Cerebellar nuclear complex (tissue), 1 donor: ENCODE measurements around the gene USP31.

ENCODE experiments used
- DNase-seq, 2 experiments: peaks; one replicate each; lab custom pipeline; 2025; lab: John Stamatoyannopoulos, UW

USP31 gene, protein sequence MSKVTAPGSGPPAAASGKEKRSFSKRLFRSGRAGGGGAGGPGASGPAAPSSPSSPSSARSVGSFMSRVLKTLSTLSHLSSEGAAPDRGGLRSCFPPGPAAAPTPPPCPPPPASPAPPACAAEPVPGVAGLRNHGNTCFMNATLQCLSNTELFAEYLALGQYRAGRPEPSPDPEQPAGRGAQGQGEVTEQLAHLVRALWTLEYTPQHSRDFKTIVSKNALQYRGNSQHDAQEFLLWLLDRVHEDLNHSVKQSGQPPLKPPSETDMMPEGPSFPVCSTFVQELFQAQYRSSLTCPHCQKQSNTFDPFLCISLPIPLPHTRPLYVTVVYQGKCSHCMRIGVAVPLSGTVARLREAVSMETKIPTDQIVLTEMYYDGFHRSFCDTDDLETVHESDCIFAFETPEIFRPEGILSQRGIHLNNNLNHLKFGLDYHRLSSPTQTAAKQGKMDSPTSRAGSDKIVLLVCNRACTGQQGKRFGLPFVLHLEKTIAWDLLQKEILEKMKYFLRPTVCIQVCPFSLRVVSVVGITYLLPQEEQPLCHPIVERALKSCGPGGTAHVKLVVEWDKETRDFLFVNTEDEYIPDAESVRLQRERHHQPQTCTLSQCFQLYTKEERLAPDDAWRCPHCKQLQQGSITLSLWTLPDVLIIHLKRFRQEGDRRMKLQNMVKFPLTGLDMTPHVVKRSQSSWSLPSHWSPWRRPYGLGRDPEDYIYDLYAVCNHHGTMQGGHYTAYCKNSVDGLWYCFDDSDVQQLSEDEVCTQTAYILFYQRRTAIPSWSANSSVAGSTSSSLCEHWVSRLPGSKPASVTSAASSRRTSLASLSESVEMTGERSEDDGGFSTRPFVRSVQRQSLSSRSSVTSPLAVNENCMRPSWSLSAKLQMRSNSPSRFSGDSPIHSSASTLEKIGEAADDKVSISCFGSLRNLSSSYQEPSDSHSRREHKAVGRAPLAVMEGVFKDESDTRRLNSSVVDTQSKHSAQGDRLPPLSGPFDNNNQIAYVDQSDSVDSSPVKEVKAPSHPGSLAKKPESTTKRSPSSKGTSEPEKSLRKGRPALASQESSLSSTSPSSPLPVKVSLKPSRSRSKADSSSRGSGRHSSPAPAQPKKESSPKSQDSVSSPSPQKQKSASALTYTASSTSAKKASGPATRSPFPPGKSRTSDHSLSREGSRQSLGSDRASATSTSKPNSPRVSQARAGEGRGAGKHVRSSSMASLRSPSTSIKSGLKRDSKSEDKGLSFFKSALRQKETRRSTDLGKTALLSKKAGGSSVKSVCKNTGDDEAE (N-terminal part only)

DNA sequence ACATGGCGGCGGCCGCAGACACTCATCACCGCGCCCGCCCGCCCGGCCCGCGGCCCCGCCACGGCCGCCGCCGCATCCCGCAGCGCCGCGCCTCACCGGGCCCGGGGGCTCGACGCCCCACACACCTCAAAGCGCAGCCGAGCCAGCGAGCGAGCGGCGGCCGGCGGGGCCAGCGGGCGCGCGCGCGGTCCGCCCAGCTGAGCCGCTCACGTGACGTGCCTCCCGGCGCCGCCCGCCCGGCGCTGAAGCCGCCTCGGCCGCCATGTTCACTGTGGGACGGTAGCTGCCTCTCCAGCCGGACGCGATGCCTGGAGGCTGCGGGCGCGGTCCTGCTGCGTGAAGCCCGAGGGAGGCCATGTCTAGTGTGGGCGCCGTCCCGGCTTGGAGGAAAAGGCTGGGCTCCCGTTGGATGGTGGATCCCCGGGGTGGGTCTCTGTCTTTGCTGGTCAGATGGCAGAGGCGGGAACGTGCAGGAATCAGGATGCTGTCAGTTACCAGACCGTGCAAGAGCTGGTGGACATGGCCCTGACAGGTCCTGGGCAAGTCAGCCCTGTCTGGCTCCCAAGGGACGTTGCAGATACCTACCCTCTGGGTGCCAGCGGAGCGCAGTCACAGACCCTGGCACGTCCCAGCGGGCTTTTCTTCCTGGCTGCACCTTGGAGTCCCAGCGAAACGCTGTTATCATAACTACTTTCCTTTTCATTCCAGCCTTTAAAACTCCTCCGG, at the start of gene USP31:
TSS of gene USP31 (minus strand) at position 186 of the 726 bp plus-strand sequence. CDS start at position 4, 182 bp downstream.
- DNase-seq: peak; percentile 52 to 89

DNA sequence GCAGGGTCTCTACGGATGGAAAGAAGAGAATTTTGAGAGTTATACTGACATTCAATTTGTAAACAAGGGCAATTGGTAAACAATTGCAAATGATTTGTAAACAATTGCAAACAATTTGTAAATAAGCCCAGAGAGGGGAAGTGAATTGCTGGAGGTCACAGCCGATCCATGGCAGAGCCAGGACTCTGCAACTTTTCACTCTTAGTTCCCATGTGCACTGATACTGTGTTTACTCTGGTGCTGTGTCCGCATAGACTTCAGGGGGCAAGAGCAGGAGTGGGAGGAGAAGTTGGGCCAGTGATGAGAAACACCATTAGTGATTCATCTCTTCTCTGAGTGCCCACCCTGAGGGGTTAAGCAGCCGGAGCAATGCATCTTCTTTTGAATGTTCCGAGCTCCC, 47.3 kb upstream of the USP31 start:
- no peak for DNase-seq

DNA sequence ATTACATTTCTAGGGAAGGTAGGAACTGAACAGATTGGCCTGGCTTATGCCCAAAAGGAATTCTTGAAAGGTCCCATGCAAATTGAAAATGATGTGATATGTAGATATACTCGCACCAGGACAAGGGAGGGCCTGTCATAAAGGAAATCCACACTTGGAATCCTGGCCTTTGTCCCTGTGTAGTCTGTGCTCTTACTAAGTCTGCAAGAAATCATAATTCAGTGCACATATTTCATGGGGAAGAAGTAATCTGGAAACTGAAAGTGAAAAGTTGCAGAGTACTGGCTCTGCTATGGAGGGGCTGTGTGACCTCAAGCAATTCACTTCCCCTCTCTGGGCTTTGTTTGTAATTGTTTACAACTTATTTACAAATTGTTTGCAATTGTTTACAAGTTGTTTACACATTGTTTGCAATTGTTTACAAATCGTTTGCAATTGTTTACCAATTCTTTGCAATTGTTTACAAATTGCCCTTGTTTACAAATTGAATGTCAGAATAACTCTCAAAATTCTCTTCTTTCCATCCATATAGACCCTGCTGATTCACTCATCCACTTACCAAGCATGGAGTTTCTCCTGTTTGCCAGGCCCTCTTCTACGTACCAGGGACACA, 46.2 kb upstream of the USP31 start:
- DNase-seq: no peak

DNA sequence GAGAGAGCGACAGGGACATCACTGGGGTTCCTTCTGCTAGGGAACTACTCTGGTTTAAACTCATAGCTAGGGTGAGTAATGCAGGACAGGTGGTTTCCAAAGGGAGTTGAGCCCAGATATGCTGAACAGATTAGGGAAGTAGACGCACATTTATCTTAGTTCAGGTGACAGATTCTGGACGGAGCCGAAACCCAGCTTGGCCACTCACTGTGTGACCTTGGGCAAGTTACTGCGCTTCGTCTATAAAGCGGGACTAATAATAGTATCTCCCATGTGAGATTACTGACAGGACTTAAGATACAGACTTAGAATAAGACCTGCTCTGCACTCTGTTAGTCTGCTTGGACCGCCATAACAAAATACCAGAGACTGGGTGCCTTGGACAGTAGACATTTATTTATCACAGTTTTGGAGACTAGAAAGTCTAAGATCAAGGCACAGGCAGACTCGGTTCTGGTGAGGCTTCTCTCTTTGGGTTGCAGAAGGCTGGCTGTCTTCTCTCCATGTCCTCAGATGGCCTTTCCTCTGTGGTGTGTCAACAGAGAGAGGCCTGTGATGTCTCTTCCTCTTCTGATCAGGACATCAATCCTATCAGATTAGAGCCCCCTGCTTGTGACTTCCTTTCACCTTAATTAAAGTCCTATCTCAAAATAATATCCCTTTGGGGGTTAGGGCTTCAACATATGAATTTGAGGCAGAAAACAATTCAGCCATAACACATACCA, 45.4 kb upstream of the USP31 start:
- no peak for DNase-seq

DNA sequence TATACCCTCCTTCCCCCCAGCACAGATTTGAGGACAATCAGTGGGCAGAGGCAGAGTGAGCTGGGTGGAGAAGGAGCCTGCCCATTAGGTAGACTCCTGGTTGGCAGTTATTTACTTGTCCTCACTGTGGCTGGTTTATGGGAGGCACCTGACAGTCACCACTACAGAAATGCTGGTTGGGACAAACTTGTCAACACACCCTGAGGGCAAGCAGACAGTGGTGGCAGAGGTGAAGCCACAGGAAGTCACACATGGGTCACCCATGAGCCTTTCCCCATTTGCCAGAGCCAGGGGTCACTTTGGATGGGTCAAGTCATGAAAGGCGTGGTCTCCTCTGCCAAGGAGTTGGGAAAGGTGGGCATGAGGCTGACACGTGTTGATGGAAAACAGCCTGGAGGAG, 39.7 kb upstream of the USP31 start:
- DNase-seq: no peak

DNA sequence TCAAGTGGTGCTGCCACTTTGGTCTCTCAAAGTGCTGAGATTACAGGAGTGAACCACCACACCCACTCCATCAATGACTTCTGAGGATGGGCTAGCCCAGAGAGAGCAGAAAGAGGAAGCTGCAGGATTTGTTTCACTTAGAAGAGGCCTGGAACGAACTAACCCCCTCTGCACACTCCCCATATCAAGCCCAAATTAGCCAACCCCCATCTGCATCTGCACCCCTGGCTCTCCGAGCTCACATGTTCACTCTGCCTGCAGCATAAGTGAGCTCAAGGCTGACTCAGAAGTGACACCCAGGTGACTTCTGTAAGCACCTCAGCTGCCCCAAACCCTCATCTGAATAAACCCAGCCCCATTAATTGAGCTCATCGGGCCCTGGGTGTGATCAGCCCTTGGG, 38.1 kb upstream of the USP31 start:
- no peak for DNase-seq

DNA sequence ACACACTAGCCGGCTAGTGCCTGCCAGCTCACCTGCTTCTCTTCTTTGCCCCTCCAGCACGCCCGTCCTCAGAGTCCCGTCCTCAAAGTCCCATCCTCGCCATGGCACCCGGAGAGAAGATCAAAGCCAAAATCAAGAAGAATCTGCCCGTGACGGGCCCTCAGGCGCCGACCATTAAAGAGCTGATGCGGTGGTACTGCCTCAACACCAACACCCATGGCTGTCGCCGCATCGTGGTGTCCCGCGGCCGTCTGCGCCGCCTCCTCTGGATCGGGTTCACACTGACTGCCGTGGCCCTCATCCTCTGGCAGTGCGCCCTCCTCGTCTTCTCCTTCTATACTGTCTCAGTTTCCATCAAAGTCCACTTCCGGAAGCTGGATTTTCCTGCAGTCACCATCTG, 36.9 kb upstream of the USP31 start:
- DNase-seq: no peak

DNA sequence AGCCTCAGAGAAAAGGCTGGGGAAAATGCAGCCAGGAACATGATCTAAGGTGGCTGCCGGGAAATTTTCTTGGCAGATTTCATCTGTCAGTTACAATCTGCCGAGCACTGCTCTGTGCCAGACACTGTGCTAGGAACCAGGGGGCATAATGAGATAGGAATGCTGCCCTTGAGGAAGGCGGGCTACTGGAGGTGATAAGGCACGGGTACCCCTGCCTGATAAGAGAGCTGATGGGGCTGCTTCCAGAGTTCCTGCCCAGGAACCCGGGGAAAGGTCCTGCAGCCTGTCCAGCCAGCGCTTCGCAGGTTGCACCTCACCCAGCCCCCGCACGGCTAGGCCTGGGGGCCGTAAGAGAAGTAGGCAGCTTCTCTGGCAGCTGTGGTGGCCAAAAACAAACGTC, 36.4 kb upstream of the USP31 start:
- peak in 1 of 2 experiments; percentile 49 for DNase-seq

DNA sequence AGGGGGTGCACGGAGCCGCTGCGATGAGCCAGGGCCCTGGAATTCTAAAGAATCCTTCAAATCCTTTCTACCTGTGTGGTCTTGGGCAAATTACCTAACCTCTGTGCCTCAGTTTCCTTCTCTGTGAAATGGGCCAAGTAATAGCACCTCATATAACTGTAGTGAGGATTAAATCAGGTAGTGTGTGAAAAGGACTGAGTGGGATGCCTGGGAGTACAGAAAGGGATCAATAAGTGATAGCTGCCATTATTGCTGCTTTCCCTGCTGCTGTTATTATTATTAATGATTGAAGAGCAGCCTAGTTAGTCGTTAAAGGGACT, 34.3 kb upstream of the USP31 start:
- no peak for DNase-seq

DNA sequence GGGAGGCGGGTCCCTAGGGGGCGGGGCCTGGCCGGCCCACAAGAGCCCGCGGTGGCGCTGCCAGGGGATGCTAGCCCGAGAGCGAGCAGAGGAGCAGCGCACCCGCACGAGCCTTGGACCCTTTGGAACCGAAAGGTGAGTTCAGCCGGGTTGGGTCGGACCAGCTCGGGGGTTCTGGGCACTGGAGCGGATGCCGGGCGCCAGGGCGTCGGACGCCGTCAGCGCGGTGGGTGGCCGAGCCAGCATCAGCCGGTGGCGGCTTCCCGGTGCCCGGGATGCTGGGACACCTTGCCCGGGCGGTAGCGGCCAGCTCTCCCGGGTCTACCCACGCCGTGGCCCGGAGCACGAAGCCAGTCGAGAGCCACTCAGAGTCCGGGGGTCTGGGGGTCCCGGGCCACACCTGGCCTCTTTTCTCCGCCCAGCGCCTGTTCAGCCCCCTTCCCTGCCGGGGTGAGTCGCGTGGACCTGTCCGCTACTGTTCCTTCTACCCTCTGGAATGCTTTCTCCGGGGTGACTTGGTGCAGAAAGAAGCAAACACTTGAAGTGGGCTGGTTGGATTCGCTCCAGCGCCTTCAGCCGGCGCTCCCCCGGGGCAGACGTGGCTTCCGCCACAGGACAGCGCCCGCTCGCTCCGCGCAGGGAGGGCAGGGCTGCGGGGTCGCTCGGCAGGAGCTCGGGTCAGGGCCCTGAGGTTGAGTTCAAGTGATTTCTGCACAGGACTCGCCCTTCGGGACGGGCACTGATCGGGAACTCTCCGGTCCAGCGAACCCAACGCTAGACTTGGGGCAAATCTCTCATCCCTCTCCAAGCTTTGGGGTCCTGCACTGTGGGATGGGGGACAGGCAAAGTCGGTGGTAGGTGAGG, 33.7 kb upstream of the USP31 start, which contains the start of gene SCNN1G:
TSS of gene SCNN1G (plus strand) at position 67 of the 864 bp plus-strand sequence. CDS start 3,527 bp downstream, outside the sequence.
- DNase-seq: no peak

DNA sequence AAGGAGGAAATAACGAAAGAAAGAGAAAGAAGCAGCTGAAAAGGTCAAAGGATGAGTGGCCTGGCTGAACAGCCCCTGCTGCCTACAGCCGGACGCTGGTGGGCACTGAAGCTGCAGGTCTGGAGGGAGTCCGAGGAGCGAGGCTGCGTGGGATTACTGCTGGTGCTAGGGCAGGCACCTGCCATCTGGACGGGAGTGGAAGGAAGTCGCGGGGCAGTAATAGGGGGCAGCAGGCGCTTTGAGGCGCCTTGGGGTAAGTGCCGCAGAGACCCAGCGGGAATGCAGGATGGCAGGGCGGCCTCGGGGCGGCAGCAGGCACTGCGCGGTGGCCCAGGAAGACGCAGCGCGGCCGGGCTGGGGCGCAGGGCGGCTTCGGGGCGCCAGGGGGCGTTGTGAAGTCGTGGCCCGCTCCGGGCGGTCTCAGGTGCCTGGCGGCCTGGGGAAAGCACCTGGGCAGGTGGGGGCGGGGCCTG, 33.0 kb upstream of the USP31 start:
- DNase-seq: peak in 1 of 2 experiments; percentile 29

DNA sequence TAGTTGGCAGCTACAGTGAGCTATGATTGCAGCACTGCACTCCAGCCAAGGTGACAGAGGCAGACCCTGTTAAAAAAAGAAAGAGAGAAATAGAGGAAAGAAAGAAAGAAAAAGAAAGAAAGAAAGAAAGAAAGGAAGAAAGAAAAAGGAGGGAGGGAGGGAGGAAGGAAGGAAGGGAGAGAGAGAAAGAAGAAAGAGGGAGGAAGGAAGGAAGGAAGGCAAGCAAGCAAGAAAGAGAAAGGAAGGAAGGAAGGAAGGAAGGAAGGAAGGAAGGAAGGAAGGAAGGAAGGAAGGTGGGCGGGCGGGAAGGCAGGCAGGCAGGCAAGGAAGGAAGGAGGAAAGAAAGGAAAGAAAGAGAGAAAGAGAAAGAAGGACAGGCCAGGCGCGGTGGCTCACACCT, 32.3 kb upstream of the USP31 start:
- no peak for DNase-seq

DNA sequence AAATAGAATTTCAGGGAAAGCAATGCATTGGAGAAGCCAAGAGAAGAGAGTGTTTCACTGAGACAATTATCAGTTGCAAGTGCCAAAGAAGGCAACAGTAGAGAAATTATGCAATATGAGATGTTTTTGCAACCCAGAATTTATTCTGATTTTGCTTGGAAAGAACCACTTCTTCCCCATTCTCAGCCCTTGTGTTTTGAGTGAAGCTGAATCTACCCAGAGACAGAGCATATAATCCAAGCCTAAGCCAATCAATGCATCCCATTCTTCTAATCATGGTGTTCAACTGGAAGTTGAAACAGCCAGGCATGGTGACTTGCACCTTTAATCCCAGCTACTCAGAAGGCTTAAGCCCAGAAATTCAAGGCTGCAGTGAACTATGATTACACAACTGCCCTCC, 26.4 kb upstream of the USP31 start:
- DNase-seq: no peak

DNA sequence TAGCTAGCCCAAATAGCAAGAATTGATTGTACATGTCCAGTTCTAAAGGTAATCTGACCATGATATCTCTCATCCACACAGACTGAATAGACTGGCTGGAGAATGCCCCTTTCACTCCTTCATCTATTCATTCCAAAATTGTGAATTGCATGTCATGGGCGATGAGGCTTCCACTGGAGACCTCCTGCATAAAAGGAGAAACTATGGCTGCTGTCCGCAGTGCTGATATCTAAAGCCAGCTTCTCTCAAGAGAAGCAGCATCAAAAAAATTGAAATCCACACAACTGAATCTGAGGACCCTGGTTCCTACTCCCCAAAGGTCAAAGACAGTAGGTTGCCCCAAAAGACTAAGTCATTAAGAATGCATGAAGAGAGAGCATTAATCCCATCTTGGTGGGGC, 25.4 kb upstream of the USP31 start:
- DNase-seq: no peak

DNA sequence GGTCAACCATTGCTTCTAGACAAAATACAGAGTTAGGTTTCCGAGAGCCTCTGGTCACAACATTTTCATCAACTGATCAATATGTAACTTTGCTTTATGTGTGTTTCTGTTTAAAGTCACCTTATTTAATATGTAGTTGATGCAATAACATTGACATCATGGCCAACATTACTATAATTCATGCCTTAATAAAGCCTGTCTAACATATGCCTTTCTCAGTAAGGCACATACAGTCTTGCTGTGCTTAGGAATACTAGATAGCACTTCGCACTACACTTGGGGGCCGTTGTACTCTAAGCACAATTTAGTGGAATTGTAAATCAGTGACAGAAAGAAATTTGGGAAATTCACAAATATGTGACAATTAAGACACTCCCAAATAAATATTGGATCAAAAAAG, 23.7 kb upstream of the USP31 start:
- DNase-seq: no peak

DNA sequence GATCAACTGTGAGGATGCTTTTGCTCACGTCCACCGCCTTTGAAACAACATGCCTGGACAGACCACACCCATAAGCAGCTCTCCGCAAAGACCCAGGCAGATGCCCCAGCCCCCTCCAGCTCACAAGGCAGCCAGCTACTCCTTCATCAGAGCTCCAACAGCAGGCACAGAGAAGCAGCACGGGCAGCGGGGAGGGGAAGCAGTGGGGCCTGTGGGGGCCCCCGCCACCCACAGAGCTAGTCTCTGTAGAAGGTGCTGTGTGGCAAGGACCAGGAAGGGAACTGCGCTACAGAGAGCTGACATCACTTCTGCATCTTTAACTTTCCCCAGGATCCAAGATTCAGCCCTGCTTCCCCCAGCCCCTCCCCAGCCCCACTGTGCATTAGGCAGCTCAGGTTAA, 23.3 kb upstream of the USP31 start:
- DNase-seq: no peak

DNA sequence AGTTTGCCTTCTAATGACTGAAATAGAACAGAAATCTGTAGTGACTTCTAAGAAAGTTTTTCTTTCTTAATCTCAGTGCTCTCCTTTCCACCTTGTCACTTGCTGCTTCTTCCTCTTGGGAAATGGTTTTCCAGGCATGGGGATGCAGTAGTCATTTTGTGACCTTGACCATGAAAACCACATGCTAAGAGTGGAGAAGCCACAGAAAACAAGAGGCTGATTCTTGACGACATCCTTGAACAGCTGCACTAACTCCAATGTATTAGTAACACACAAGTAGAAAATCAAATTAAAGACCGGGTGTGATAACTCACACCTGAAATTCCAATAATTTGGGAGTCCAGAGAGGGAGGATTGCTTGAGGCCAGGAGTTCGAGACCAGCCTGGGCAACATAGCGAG, 15.5 kb upstream of the USP31 start:
- DNase-seq: no peak

DNA sequence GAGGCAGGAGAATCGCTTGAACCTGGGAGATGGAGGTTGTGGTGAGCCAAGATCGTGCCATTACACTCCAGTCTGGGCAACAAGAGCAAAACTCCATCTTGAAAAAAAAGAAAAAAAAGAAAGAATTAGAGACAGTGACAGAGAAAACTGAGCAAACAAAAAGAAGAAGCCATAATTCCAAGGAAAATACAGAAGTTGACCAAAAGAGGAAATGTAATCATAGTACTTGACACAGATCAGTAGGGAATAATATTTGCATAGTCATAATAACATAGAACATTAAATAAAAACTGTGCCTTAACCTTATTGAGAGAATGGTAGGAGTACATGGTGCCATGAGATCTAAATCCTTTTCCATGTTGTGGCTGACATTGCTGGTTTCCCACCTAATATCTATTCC, 14.7 kb upstream of the USP31 start:
- no peak for DNase-seq

DNA sequence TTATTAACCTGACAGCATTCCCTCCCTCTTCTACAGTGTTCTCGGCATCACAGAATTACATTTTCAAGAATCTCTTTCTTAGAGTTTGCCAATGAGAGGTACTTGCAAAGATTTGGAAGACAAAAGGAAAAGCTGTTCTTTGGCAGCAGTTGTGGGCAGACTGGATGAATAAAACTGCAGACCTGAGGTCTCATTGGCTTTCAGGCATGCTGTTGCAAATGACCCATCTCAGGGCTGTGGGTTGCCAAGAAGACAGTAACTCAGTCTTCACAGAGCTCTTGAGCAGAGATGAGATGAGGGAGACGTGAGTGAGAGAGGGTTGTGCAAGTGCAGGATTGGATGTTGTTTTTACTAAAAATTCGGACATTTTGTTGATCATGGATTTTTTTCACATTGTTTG, 11.3 kb upstream of the USP31 start:
- DNase-seq: no peak
